ENCODE measurements around the gene PTPRD.

Gene PTPRD

GRCh38 chr9:10052916-10053315, 559.9 kb downstream of the PTPRD start:
- no peak for DNase-seq (ENCODE audit: low read depth)

DNA sequence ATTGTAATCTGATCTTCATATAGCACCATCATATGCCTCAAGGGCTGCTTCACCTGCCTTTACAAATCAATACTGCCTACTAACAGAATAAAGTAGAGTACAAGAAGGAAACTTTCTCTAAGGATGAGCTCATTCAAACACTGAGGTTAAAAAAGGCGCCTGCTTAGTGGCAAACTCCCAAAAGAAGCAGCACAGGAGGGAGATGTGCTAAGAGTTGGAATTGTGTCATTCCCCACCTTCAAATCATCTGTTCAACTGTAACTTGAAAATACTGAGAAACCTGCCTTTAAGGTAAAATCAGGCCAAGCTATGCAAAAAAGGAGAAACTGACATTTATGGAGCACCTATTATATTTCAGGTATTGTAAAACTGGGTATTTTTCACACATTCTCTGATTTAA, 560.6 kb downstream of the PTPRD start:
- DNase-seq (ENCODE audit: low read depth), result no peak

GRCh38 chr9:10050016-10050415, 562.8 kb downstream of the PTPRD start:
- DNase-seq (ENCODE audit: low read depth), result no peak

- DNase-seq (ENCODE audit: low read depth), result no peak
These were observed 563.8 kb downstream of the PTPRD start for GRCh38 chr9:10048994-10049393.

- DNase-seq (ENCODE audit: low read depth), result no peak
These were observed 567.2 kb downstream of the PTPRD start for GRCh38 chr9:10045598-10045997.

GRCh38 chr9:10041726-10042229, 571.0 kb downstream of the PTPRD start:
- no peak for DNase-seq (ENCODE audit: low read depth)

DNA sequence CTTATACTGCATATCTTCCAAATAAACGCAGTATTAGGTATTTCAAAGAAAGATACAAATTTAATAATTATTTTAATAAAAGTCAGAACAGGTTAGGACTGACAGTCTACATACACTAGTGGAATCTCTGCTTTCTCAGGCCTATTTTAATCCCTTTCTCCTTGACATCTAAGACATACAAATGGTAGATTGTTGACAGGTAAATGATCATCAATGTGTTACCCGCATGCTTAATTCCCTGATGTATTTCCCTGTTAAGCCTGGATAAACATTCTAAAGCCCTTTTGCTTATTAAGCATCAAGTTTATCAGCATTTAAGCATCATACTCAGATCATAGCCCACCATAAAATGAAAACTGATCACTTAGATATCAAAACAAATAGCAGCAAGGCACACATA, 576.7 kb downstream of the PTPRD start:
- no peak for DNase-seq (ENCODE audit: low read depth)

DNA sequence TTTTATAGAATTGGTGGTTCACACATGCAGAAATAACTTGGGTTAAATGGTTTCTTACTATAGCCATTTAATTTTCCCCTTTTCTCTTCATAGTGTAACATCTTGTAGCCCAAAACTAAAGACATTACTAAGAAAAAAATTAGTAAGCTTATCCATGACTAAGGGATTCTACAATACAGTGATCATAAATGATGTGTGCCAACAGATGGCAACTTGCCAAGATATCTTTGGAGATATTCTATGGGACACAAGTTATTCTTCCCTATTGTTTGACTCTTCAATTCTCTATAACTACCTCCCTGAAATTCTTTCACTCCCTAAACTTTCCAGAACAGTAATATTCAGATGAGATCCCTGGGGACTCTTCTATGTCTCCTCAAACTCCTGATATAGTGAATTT, 580.6 kb downstream of the PTPRD start:
- DNase-seq (ENCODE audit: low read depth), result no peak

DNA sequence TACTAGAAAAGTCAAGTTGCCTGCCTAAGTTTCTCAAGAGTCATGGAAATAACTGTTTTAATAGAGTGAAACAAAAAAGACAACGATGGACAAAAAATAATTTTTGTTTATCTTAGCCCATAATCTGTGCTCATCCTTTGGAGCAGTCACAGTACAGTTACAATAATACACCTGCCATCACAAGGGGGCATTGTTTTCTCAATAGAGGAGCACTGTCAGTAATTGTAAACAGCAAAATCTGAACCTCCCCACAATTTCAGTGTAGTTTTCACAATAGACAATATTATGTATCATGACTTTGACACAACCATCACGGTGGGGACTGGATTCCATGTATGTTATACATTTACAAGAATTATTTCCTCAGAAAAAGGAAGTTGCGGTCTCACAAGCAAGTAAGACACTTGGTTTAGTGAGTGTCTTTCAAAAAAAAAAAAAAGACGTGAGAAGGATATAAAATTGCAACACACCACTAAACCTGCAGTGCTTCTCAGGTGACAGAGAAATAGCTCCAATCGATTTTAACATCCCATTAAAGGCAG, 586.3 kb downstream of the PTPRD start:
- no peak for DNase-seq (ENCODE audit: low read depth)

DNA sequence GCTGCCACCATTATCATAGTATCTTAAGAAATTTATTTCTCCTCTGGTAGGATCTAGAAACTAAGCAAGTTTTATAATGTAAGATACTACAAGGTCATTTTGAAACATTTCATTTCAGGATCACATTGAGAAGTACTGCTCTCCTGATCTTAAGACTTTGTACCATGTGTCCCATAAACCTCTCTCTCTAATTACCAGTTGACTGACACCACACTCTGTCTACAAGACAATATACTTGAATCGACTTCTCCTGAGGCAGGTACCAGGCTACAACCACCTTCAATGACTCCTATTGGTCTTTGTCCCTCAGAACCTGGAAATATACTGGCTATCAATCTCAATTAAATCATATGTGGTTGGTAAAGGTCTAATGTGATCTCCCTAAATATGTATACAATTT, 597.0 kb downstream of the PTPRD start:
- no peak for DNase-seq (ENCODE audit: low read depth)

- no peak for DNase-seq (ENCODE audit: low read depth)
These were observed 597.9 kb downstream of the PTPRD start for GRCh38 chr9:10014889-10015288.

DNA sequence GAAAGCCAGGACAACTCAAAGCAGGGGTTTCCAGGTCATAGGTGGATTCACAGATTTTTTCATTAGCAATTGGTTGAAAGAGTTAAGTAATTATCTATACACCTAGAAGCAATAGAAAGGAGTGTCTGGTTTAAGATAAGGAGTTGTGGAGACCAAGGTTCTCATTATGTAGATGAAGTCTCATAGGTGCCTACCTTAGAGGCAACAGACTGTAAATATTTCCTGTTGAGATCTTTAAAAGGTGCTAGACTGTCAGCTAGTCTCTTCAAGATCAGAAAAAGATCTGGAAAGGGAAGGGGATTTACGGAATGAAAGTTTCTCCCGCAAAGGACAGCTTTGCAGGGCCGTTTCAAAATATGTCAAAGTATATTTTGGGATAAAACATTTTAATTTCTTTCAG, 603.4 kb downstream of the PTPRD start:
- no peak for DNase-seq (ENCODE audit: low read depth)

- no peak for DNase-seq (ENCODE audit: low read depth)
These were observed 604.6 kb downstream of the PTPRD start for GRCh38 chr9:10008101-10008799.

DNA sequence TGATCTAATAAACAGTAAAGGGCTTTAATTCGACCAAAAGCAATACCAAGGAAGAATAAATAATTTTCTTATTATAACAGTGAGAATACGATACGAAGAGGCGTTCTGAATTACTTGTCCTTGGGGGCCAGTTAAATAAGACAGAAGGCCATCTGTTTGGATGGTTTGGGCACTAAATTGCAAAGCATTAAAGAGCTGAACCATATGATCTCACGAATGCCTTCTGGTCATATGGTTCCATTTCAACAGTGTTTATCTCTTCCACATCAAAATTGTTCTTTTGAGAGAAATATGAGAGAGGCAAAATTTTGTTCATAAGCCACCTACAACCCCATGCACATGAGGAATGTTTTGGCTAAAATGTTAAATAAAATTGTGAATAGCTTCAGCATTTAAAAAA, 605.4 kb downstream of the PTPRD start:
- no peak for DNase-seq (ENCODE audit: low read depth)

- DNase-seq (ENCODE audit: low read depth), result no peak
These were observed 607.6 kb downstream of the PTPRD start for GRCh38 chr9:10005206-10005605.

GRCh38 chr9:10003047-10003446, 609.8 kb downstream of the PTPRD start:
- no peak for DNase-seq (ENCODE audit: low read depth)

DNA sequence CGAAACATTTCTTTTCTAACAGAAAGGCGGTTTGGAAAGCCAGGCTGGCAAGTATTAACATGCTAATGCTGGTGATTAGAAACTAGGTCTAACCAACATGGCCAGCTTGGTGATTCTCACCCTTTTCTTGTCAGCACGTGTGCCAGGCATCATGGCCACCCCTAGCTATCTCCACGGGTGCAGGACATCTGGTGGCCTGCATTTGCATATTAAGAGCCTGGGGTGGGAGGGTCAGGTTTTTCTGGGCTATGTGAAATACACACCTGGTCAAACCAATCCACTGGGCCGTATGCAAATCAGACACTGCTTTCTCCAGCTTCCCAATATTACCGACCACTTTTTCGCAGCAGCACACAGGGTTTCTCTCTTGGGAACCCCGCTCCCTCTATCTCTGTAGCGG, 612.1 kb downstream of the PTPRD start:
- DNase-seq (ENCODE audit: low read depth), result no peak

- DNase-seq (ENCODE audit: low read depth), result no peak
These were observed 614.1 kb downstream of the PTPRD start for GRCh38 chr9:9998491-9999287.

DNA sequence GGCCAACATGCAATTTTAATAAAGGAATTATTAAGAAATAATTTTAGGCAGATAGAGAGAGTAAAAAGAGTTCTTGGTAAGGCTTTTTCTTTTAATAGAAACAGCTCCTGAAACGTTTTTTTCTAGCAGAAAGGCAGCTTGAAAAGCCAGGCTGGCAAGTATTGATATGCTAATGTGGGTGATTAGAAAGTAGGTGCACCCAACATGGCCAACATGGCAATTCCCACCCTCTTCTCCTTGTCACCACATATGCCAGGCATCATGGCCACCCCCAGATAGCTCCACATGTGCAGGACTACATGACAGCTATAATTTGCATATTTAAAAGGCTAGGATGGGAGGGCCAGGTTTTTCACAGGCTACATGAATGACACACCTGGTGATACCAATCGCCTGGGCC, 615.2 kb downstream of the PTPRD start:
- no peak for DNase-seq (ENCODE audit: low read depth)

GRCh38 chr9:9996259-9996658, 616.5 kb downstream of the PTPRD start:
- no peak for DNase-seq (ENCODE audit: low read depth)

GRCh38 chr9:9992936-9993335, 619.9 kb downstream of the PTPRD start:
- DNase-seq (ENCODE audit: low read depth), result no peak

GRCh38 chr9:9973062-9973461, 639.7 kb downstream of the PTPRD start:
- DNase-seq (ENCODE audit: low read depth), result no peak

- DNase-seq (ENCODE audit: low read depth), result no peak
These were observed 642.3 kb downstream of the PTPRD start for GRCh38 chr9:9970514-9970913.

All from HS-27A (cell line).